ENCODE data around the gene LIPC.

The LIPC gene

DNA sequence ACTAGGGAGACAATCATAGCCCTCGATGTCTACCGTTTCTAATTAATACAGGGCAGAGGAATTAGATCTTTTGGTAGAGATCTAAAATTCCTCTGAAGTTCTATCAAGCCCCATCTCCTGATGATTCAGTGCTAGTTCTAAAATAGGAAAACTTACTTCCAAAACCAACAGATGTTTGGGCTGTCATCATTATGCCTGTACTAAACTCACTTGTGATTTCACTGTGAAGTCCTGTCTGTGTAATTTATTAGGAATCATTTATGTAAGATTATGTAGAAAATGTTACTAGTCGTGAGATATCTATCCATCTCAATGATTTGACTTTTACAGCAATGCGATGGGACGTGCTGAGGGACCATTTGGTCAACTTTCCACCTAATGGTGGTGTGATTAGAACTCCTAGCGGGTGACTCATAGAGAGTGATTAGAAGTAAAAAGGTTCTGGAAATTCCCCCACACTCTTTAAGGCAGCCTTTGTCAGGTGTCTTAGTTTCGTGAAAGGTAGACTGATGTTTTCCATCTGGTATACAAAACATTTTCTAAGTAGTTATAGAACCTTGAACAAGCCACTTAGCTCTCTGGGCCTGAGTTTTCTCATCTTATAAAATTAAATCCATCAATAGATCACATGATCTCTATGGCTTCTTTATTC, 34.2 kb downstream of the LIPC start:
- no peak overlapping the region for H3K4me3 ChIP-seq (ENCODE audit: control insufficient read depth, low read depth, low read length)
- peak; percentile 39 for DNase-seq (ENCODE audit: low read depth)
- TF ChIP-seq, protein P1, sequence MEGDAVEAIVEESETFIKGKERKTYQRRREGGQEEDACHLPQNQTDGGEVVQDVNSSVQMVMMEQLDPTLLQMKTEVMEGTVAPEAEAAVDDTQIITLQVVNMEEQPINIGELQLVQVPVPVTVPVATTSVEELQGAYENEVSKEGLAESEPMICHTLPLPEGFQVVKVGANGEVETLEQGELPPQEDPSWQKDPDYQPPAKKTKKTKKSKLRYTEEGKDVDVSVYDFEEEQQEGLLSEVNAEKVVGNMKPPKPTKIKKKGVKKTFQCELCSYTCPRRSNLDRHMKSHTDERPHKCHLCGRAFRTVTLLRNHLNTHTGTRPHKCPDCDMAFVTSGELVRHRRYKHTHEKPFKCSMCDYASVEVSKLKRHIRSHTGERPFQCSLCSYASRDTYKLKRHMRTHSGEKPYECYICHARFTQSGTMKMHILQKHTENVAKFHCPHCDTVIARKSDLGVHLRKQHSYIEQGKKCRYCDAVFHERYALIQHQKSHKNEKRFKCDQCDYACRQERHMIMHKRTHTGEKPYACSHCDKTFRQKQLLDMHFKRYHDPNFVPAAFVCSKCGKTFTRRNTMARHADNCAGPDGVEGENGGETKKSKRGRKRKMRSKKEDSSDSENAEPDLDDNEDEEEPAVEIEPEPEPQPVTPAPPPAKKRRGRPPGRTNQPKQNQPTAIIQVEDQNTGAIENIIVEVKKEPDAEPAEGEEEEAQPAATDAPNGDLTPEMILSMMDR (conservative IDR thresholded peaks at IDR 0.05; ENCODE audit: control insufficient read depth, insufficient read depth, low read depth, low read length): no peak

DNA sequence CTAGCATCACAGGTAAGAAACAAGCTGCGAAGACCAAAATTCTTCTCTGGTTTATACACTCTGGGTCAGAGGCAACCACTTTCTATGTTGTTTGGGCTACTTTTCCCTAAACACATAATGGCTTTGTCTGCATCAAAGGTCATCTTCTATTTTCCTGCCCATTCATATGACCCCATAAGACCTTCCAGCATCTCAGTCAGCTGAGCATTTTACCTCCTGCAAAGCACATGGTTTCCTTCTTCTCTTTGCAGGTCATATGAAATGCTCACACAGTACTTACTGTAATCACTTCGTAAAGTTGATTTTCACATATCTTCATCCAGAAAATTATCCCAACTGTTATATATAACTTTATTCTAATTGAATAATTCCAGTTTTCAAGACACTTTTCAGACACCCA, 34.8 kb downstream of the LIPC start:
- DNase-seq (ENCODE audit: low read depth): no peak
- TF ChIP-seq, protein P1 (conservative IDR thresholded peaks at IDR 0.05; ENCODE audit: control insufficient read depth, insufficient read depth, low read depth, low read length): no peak
- H3K4me3 ChIP-seq (ENCODE audit: control insufficient read depth, low read depth, low read length): no peak overlapping the region

DNA sequence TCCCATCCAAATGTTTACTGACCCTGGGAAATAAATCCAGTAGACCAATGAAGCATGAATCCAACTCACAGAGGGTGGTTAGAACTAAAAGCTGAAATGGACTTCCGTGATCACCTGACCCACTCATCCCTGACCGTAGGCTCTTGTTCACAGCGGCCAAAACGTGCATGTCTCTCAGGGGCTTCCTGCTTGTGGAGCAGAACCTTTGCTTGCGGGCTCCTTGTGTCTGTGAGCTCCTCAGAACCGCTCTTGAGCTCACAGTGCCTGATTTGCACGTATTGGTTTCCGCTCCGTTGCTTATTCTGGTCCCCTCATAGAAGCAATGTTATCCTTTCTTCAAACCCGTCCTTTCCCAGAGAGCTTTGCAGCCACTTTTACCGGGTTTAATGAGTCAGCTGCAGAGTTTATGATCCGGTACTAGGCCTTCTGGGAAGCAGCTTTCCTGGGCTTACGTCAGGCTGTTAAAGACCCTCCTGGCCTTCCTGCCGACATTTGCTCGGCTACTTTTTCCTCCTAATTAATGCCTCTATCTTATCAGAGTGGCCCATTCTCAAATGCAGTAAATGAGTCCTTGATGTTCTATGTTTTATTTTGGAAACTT, 35.4 kb downstream of the LIPC start:
- TF ChIP-seq, protein P1 (conservative IDR thresholded peaks at IDR 0.05; ENCODE audit: control insufficient read depth, insufficient read depth, low read depth, low read length): no peak
- no peak overlapping the region for H3K4me3 ChIP-seq (ENCODE audit: control insufficient read depth, low read depth, low read length)
- no peak for DNase-seq (ENCODE audit: low read depth)

DNA sequence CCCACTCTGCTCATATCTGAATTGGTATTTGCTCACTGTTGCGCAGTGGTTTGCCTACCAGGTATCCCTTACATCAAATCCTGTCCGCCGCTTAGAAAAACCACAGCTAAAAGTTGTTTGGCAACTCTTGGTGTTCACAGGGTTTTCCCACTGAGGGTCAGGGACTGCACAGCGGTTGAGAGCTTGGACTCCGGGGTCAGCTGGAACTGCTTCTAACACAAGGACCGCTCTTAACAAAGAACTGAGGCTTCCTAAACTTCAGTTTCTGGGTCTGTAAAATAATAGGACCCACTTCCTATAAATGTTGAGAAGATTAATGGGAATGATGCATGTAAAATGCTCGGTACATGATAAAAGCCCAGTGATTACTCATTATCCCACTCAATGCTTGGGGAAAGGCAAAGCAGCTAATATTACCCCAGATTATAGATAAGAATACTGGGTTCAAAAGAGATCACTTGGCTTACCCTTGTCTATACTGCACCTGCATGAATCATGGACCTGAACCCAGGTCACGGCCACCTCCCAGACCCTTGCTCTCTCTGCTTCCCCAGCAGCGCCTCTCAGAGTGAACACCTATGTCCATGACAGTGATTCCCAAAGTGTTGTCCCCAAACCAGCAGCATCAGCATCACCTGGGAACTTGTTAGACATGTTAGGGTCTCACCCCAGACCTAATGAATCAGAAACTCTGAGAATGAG, 36.1 kb downstream of the LIPC start:
- H3K4me3 ChIP-seq (ENCODE audit: control insufficient read depth, low read depth, low read length): no peak overlapping the region
- TF ChIP-seq, protein P1 (conservative IDR thresholded peaks at IDR 0.05; ENCODE audit: control insufficient read depth, insufficient read depth, low read depth, low read length): no peak
- no peak for DNase-seq (ENCODE audit: low read depth)

DNA sequence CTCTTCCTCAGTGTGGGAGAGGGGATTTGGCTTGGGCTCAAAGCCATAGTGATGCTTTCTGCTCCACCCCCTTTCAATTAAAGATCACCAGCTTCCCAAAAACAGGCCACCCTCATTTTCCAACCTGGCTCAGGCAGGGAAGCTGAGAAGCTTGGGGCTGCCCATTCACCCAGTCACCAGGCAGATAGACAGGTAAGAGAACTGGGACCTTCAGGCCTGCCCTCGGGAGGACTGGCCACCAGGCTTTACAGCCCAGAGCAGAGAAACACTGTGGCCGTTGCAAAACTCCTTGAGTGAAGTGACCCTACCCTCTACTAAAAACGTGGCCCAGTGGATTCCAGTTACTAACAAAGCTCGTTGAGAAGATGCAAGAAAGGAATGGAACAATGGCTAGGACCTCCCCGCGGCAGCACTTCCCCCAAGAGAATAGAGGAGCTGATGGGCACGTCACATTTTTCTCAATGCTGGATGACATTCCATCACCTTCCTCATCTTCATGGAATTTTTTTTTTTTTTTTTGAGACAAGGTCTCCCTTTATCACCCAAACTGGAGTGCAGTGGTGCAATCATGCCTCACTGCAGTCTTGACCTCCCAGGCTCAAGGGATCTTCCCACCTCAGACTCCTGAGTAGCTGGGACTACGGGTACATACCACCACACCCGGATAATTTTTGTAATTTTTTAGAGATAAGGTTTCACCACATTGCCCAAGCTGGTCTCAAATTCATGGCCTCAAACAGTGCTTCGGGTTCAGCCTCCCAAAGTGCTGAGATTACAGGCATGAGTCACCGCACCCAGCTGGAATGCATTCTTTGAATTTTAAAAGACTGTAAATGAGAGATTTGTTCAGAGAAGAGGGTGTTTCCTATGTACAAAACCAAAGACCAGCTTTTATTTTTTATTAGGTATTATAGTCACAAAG, 37.9 kb downstream of the LIPC start:
- TF ChIP-seq, protein P1 (conservative IDR thresholded peaks at IDR 0.05; ENCODE audit: control insufficient read depth, insufficient read depth, low read depth, low read length): no peak
- peak; percentile 90 for DNase-seq (ENCODE audit: low read depth)
- no peak overlapping the region for H3K4me3 ChIP-seq (ENCODE audit: control insufficient read depth, low read depth, low read length)

DNA sequence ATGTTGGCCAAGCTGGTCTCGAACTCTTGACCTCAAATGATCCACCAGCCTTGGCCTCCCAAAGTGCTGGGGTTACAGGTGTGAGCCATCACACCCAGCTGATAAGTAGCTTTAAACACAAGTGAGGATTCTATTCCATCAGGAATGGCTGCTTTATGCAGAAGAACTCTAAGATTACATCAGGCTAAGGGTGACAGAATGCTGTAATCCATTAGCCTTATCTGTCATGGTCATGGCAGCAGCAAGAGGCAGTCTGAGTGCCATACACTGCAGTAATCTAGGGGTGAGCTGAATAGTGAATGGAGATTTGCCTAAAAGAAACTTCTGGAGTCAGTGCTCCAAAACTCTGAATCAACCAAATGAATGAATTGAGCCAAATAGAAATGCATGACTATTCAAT, 39.6 kb downstream of the LIPC start:
- no peak for DNase-seq (ENCODE audit: low read depth)
- TF ChIP-seq, protein P1 (conservative IDR thresholded peaks at IDR 0.05; ENCODE audit: control insufficient read depth, insufficient read depth, low read depth, low read length): no peak
- no peak overlapping the region for H3K4me3 ChIP-seq (ENCODE audit: control insufficient read depth, low read depth, low read length)

All from fibroblast of mammary gland (primary cell).